ENCODE data around the gene BICD1. TPM values are rescaled to one million over a fixed set of nuclear protein-coding genes. Genes with fewer than 3 reads are reported as not detected.

Gene BICD1
- total and polyA plus RNA-seq, 2 of the 13 experiments (the other 11 are each of a cell fraction or from before 2014, with no cell fraction given): 4.5 to 5.2 TPM

DNA sequence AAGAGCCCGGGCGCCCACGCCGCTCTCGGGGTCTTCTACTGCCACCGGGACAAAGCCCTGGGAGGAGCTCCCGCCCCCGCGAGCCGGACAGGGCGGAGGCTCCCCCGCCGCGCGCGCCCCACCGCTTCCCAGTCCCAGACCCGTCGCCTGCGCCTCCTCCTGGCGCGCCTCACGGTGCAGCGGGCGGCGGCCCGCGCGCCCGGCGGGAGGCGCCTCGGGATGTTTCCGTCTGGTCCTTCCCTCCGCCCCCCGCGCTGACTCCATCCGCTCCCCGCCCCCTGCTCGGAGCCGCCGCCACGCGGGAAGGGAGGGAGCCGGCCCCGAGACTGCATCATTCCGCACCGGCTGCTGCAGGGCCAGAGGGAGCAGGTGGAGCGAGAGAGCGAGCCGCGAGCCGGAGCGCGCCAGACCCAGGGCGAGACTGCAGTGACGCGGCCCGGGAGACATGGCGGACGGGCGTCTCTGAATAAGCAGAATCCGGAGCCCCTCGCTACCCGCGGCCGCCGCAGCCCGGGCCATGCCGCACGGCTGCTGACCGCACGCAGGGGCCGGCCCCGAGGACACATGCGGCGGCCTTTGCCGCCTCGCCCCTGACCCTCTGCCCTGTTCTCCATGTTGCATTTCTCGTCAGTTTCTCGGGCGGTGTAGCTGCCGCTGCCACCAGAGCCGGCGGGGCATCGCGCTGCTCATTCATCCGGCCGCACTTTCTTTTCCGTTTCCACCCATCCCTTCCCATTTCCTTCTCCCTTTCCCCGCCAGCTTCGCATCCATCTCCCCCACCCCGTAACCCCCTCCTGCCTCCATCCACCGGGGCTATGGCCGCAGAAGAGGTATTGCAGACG lies at the start of gene BICD1 (continued):
- TF ChIP-seq, protein P1, sequence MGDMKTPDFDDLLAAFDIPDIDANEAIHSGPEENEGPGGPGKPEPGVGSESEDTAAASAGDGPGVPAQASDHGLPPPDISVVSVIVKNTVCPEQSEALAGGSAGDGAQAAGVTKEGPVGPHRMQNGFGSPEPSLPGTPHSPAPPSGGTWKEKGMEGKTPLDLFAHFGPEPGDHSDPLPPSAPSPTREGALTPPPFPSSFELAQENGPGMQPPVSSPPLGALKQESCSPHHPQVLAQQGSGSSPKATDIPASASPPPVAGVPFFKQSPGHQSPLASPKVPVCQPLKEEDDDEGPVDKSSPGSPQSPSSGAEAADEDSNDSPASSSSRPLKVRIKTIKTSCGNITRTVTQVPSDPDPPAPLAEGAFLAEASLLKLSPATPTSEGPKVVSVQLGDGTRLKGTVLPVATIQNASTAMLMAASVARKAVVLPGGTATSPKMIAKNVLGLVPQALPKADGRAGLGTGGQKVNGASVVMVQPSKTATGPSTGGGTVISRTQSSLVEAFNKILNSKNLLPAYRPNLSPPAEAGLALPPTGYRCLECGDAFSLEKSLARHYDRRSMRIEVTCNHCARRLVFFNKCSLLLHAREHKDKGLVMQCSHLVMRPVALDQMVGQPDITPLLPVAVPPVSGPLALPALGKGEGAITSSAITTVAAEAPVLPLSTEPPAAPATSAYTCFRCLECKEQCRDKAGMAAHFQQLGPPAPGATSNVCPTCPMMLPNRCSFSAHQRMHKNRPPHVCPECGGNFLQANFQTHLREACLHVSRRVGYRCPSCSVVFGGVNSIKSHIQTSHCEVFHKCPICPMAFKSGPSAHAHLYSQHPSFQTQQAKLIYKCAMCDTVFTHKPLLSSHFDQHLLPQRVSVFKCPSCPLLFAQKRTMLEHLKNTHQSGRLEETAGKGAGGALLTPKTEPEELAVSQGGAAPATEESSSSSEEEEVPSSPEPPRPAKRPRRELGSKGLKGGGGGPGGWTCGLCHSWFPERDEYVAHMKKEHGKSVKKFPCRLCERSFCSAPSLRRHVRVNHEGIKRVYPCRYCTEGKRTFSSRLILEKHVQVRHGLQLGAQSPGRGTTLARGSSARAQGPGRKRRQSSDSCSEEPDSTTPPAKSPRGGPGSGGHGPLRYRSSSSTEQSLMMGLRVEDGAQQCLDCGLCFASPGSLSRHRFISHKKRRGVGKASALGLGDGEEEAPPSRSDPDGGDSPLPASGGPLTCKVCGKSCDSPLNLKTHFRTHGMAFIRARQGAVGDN (CRISPR knock-in tag; IDR thresholded peaks at IDR 0.05): peak; percentile 94
- TF ChIP-seq, protein P2, sequence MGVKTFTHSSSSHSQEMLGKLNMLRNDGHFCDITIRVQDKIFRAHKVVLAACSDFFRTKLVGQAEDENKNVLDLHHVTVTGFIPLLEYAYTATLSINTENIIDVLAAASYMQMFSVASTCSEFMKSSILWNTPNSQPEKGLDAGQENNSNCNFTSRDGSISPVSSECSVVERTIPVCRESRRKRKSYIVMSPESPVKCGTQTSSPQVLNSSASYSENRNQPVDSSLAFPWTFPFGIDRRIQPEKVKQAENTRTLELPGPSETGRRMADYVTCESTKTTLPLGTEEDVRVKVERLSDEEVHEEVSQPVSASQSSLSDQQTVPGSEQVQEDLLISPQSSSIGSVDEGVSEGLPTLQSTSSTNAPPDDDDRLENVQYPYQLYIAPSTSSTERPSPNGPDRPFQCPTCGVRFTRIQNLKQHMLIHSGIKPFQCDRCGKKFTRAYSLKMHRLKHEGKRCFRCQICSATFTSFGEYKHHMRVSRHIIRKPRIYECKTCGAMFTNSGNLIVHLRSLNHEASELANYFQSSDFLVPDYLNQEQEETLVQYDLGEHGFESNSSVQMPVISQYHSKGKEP (CRISPR knock-in tag; IDR thresholded peaks at IDR 0.05): no peak
- TF ChIP-seq ZNF382 (CRISPR knock-in tag; IDR thresholded peaks at IDR 0.05; ENCODE audit: borderline replicate concordance): no peak
- TF ChIP-seq CCAR2 (optimal IDR thresholded peaks at IDR 0.05; ENCODE audit: low read depth, low read length): no peak
- TF ChIP-seq ZNF558 (CRISPR knock-in tag; IDR thresholded peaks at IDR 0.05; ENCODE audit: borderline replicate concordance): peak; percentile 59; the same call in 1 of the 2 replicates
- TF ChIP-seq SRF (IDR thresholded peaks at IDR 0.05; ENCODE audit: low read depth, low read length): no peak
- peak; percentile 57; the same call in 1 of the 2 replicates for TF ChIP-seq ZNF430 (CRISPR knock-in tag; IDR thresholded peaks at IDR 0.05)
- TF ChIP-seq, protein P3, sequence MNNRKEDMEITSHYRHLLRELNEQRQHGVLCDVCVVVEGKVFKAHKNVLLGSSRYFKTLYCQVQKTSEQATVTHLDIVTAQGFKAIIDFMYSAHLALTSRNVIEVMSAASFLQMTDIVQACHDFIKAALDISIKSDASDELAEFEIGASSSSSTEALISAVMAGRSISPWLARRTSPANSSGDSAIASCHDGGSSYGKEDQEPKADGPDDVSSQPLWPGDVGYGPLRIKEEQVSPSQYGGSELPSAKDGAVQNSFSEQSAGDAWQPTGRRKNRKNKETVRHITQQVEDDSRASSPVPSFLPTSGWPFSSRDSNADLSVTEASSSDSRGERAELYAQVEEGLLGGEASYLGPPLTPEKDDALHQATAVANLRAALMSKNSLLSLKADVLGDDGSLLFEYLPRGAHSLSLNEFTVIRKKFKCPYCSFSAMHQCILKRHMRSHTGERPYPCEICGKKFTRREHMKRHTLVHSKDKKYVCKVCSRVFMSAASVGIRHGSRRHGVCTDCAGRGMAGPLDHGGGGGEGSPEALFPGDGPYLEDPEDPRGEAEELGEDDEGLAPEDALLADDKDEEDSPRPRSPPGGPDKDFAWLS (CRISPR knock-in tag; IDR thresholded peaks at IDR 0.05; ENCODE audit: borderline replicate concordance): no peak
- no peak for TF ChIP-seq ZBTB1 (CRISPR knock-in tag; IDR thresholded peaks at IDR 0.05; ENCODE audit: borderline replicate concordance)
- TF ChIP-seq, protein P4, sequence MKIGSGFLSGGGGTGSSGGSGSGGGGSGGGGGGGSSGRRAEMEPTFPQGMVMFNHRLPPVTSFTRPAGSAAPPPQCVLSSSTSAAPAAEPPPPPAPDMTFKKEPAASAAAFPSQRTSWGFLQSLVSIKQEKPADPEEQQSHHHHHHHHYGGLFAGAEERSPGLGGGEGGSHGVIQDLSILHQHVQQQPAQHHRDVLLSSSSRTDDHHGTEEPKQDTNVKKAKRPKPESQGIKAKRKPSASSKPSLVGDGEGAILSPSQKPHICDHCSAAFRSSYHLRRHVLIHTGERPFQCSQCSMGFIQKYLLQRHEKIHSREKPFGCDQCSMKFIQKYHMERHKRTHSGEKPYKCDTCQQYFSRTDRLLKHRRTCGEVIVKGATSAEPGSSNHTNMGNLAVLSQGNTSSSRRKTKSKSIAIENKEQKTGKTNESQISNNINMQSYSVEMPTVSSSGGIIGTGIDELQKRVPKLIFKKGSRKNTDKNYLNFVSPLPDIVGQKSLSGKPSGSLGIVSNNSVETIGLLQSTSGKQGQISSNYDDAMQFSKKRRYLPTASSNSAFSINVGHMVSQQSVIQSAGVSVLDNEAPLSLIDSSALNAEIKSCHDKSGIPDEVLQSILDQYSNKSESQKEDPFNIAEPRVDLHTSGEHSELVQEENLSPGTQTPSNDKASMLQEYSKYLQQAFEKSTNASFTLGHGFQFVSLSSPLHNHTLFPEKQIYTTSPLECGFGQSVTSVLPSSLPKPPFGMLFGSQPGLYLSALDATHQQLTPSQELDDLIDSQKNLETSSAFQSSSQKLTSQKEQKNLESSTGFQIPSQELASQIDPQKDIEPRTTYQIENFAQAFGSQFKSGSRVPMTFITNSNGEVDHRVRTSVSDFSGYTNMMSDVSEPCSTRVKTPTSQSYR (CRISPR knock-in tag; IDR thresholded peaks at IDR 0.05; ENCODE audit: borderline replicate concordance): peak; percentile 72; the same call in 1 of the 2 replicates
- no peak for TF ChIP-seq HNRNPUL1 (IDR thresholded peaks at IDR 0.05; ENCODE audit: low read depth, low read length)
- TF ChIP-seq PHB2 (IDR thresholded peaks at IDR 0.05; ENCODE audit: partially characterized antibody): no peak
- TF ChIP-seq ZNF232 (CRISPR knock-in tag; IDR thresholded peaks at IDR 0.05; ENCODE audit: borderline replicate concordance): peak; percentile 63; the same call in 1 of the 2 replicates
- no peak for TF ChIP-seq ZNF615 (CRISPR knock-in tag; IDR thresholded peaks at IDR 0.05; ENCODE audit: borderline replicate concordance)
- no peak for TF ChIP-seq PAWR (CRISPR knock-in tag; IDR thresholded peaks at IDR 0.05; ENCODE audit: borderline replicate concordance)
- 0 out of 2 replicates have a peak, but pooled peaks have one; percentile 5 for TF ChIP-seq ZNF780A (CRISPR knock-in tag; IDR thresholded peaks at IDR 0.05)
- TF ChIP-seq, protein P5, sequence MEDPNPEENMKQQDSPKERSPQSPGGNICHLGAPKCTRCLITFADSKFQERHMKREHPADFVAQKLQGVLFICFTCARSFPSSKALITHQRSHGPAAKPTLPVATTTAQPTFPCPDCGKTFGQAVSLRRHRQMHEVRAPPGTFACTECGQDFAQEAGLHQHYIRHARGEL (CRISPR knock-in tag; IDR thresholded peaks at IDR 0.05): no peak

Data from HepG2 (cell line).